Liver (tissue), 3 donors: Measurements from ENCODE around the gene SLC9B1.

Source experiments
- EGR1 ChIP-seq, 2 donors: IDR thresholded peaks; 2 replicates each; pipeline ENCODE4 v1.6.1; 2016 to 2018; ENCODE audit warnings: antibody characterized with exemption in 2 of 2, low read depth in 2 of 2
- FOXA2 ChIP-seq: IDR thresholded peaks from 2 replicates; pipeline ENCODE4 v1.6.1; 2016; ENCODE audit warnings: antibody characterized with exemption
- GABPA ChIP-seq, 2 donors: IDR thresholded peaks in 1 of 2; conservative IDR thresholded peaks in 1 of 2; 2 replicates each; pipeline ENCODE4 v1.6.1; 2016; ENCODE audit warnings: antibody characterized with exemption in 2 of 2, mild to moderate bottlenecking in 1 of 2, moderate library complexity in 1 of 2
- JUND ChIP-seq, 2 donors: IDR thresholded peaks; 2 replicates each; pipeline ENCODE4 v1.6.1; 2016; ENCODE audit warnings: antibody characterized with exemption in 2 of 2
- MAX ChIP-seq: IDR thresholded peaks from 2 replicates; pipeline ENCODE4 v1.6.1; 2016; ENCODE audit warnings: antibody characterized with exemption
- RAD21 ChIP-seq, 2 donors: IDR thresholded peaks; 2 replicates each; pipeline ENCODE4 v1.6.1; 2016; ENCODE audit warnings: antibody characterized with exemption in 2 of 2, mild to moderate bottlenecking in 2 of 2
- REST ChIP-seq: IDR thresholded peaks from 2 replicates; pipeline ENCODE4 v1.6.1; 2016; ENCODE audit warnings: antibody characterized with exemption, mild to moderate bottlenecking
- TAF1 ChIP-seq: conservative IDR thresholded peaks from 2 replicates; pipeline ENCODE4 v1.6.1; 2016; ENCODE audit warnings: antibody characterized with exemption, mild to moderate bottlenecking
- YY1 ChIP-seq: IDR thresholded peaks from 2 replicates; pipeline ENCODE4 v1.6.1; 2016; ENCODE audit warnings: antibody characterized with exemption, mild to moderate bottlenecking
- TF ChIP-seq, protein P1 (sequence below): fragments of 150-350 bp; IDR thresholded peaks from 2 replicates; pipeline ENCODE4 v1.5.1; 2017; ENCODE audit warnings: improper control_type of control experiment, low read depth, low read length; ENCODE audit not compliant: missing input control
- TF ChIP-seq, protein P2 (sequence below): IDR thresholded peaks from 2 replicates; pipeline ENCODE4 v1.6.1; 2016; ENCODE audit warnings: antibody characterized with exemption
- donor health status: healthy.
- donor health status: healthy.

DNA sequence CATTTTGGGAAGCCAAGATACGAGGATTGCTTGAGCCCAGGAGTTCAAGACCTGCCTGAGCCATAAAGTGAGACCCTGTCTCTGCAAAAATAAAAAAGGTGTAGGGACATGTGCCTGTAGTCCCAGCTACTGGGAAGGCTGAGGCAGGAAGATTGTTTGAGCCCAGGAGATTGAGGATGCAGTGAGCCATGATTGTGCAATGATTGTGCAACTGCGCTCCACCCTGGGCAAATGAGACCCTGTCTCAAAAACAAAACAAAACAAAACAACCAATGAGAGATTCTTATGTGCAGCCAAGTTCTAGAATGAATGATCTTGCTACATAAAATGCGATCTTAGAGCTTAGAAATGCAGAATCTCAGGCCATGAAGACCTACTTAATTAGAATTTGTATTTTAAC is 34.5 kb upstream of the SLC9B1 start:
- TF ChIP-seq TAF1 (no peak), YY1 (no peak), RAD21 (IDR thresholded peaks at IDR 0.05) (no peak), MAX (no peak), GABPA (IDR thresholded peaks at IDR 0.05 in 1 of 2, conservative IDR thresholded peaks at IDR 0.05 in 1 of 2) (no peak), JUND (IDR thresholded peaks at IDR 0.05) (no peak), REST (no peak), EGR1 (IDR thresholded peaks at IDR 0.05; ENCODE audit: low read depth in 2 of 2) (no peak), FOXA2 (no peak)
- TF ChIP-seq, protein P1, sequence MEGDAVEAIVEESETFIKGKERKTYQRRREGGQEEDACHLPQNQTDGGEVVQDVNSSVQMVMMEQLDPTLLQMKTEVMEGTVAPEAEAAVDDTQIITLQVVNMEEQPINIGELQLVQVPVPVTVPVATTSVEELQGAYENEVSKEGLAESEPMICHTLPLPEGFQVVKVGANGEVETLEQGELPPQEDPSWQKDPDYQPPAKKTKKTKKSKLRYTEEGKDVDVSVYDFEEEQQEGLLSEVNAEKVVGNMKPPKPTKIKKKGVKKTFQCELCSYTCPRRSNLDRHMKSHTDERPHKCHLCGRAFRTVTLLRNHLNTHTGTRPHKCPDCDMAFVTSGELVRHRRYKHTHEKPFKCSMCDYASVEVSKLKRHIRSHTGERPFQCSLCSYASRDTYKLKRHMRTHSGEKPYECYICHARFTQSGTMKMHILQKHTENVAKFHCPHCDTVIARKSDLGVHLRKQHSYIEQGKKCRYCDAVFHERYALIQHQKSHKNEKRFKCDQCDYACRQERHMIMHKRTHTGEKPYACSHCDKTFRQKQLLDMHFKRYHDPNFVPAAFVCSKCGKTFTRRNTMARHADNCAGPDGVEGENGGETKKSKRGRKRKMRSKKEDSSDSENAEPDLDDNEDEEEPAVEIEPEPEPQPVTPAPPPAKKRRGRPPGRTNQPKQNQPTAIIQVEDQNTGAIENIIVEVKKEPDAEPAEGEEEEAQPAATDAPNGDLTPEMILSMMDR: no peak
- TF ChIP-seq, protein P2, sequence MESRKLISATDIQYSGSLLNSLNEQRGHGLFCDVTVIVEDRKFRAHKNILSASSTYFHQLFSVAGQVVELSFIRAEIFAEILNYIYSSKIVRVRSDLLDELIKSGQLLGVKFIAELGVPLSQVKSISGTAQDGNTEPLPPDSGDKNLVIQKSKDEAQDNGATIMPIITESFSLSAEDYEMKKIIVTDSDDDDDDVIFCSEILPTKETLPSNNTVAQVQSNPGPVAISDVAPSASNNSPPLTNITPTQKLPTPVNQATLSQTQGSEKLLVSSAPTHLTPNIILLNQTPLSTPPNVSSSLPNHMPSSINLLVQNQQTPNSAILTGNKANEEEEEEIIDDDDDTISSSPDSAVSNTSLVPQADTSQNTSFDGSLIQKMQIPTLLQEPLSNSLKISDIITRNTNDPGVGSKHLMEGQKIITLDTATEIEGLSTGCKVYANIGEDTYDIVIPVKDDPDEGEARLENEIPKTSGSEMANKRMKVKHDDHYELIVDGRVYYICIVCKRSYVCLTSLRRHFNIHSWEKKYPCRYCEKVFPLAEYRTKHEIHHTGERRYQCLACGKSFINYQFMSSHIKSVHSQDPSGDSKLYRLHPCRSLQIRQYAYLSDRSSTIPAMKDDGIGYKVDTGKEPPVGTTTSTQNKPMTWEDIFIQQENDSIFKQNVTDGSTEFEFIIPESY: no peak
